NCI-H510A treated with DMSO at 0.1 percent for 48 hours (cell line): ENCODE results near the gene ACBD3.
A peak's percentile ranks its signal among the peaks of the same experiment; 100 is the strongest.

ENCODE experiments used
- DNase-seq: peaks from one replicate; lab custom pipeline; 2025; lab: John Stamatoyannopoulos, UW

ACBD3 gene

DNA sequence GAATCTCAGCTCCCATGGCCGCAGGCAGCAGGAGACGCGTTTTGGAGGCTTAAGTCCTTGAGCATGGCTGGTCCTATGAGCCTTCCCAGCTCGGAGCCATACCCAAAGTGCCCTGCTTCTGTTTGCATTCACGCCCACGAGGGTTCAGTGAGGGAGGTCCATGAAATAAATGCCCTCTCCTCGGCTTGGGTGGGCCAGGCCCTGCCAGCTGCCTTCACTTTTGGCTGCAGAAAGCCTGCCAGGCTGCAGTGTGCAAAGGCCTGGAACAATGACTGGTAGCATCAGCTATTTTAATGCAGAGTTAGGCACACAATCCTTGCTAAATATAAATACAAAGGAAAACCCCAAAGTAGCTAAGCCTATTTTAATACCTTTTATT, 74.7 kb downstream of the ACBD3 start:
- no peak for DNase-seq

DNA sequence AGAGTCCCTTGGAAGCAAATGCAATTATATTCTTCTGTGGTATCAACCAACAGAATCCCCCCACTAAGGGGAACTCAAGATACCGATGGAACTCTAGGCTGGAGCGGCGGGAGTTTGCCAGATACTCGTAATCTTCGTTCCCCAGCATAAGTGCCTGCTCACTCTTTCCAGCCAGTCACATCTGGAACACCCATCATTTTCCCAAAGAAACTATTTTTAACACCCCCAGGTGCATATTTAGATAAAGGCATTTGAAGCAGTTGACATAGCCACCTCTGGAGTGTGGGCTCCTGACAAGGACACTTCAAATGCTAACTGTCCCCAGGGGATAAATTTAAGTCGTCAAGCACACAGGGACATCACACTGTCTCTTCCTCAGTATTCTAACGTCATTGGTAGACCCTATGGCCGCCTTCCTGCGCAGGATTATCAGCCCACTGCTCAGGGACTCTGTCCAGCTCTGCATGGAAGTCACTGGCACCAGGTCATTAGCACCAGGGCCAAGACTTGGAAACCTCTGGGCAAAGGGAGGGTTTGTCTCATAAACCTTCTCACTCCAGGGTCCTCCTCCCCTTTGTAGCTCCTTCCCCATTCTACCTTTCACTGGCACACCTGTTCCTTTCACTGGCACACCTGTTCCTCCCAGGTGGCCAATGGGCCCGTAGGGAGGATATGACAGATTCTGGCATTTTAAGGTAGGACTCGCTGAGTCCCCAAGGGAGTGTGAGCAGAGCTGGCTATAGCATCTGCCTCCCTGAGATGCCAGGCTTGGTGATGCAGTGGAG, 75.3 kb downstream of the ACBD3 start:
- DNase-seq: peak; percentile 13

DNA sequence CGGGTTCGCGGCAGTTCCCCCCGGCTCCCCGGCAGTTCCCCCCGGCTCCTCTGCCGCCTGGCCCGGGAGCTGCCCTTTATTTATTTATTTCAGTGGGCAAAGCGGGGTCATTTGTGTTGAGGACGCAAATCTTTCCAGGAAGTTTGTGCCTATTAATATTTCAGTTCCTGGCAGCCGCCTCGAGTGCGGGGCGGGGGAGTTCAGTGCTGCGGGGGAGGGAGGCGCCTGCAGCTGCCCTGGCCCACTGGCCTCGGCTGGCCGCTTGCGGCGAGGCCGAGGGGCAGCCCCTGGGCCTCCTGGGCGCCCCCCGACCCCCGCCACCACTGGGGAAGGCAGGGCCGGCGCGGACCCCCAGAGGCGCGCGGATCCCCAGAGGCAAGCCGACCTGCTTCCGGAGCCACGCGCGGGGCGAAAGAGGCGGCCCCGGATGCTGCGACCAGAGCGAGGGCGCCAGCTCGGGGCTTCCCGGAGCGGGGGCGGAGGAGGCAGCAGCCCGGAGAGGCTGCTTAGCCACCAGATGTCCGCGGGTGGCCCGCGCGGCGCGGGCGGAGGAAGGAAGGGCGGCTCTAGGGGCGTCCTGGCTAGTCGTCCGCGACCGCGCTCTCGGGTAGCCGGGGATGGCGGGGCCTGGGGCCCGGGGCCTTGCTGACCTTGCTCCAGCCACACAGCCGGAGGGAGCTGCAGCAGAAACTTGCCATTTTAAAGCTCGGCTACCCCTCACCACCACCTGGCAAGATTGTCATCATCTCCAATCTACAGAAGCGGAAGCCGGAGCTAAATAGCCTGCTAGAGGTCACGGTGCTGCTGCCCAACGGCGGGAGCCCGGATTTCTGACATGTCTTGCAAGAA, 76.1 kb downstream of the ACBD3 start:
- peak; percentile 55 for DNase-seq

DNA sequence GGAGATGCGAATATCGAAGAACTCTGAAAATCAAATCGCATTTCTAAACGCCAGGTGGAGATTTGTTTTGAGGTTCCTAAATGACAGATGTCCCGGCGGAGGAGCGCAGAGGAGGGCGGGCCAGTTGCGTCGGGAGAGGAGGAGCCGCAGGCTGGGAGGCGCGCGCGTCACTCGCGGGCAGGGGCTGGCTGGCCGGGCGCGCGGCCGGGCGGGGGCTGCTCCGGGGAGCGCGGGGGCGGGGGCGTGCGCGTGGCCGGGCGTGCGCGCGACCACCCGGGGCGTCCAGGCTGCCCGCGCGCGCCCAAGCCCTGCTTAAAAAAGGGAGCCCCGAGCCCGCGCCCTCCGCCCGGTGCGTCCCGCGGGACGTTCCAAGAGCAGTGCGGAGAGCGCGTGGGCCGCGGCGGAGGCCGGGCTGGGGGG, 76.7 kb downstream of the ACBD3 start:
- DNase-seq: peak; percentile 75

DNA sequence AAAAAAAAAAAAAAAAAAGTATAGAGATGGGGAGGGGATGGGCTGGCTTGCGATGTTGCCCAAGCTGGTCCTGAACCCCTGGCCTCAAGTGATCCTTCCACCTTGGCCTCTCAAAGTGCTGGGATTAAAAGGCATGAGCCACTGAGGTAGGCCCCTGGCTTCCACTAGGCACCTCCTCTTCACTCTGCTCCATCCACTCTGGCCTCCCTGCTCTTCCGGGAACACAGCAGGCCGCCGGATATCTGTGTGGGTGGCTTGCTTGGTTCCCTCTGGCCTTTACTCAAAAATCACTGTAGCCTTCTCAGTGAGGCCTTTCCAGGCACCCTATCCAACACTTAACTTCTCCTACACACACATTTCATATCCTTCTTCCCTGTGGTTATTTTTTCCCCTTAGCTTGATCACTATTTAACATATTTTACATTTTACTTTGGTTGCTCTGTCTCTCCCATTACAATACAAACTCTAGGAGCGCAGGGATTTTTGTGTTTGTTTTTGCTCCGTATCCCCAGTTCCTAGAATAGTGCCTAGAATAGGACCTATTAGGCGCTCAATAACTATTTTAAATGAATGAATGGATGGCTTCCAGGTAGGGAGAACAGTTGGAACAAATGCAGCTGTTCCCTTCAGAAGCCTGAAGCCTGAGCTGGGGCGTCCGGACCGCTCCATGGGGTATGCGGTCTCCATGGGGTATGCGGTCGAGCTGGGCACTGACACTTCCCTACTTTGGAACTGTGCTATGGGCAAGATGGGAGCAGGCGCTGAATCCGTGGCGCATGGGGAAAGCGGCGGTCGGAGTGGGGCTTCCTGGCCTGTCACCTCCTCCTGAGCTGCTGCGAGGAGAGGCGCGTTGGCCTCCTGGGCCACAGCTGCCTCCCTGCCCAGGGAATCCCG, 77.4 kb downstream of the ACBD3 start:
- DNase-seq: peak; percentile 16

DNA sequence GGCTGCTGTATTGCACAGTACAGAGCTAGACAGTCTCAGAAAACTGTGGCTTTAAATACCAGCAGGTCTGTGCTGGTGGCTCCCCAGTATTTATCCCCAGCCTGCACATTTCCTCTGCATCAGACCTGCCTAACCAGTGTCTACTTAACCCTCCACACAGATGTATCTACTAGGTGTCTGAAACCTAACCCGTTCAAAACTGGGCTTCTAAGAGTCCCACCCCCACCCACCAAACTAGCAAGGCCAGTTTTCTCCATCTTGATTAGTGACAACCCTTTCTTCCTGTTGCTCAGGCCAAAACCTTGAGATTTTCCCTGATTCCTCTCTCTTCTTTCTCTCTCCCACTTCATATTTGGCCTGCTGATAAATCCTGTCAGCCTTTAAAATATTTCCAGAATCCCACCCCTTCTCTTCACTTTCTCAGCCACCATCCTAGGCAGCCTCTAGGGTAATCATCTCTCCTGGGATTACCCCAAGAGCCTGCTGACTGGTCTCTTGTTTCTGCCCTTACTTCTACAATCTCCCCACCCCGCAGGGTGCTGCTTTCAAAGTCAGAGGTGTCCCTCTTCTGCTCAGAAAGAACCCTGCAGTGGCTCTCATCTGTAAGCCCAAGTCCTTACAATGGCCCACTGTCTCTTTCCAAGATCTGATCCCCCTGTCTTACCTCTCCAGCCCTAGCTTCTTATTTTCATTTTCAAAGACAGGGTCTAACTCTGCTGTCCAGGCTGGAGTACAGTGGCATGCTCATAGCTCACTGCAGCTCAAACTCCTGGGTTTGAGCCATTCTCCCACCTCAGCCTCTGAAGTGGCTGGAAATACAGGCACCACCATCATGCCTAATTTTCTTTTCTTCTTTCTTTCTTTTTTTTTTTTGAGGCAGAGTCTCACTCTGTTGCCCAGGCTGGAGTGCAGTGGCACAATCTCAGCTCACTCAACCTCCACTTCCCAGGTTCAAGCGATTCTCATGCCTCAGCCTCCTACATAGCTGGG, 78.8 kb downstream of the ACBD3 start:
- no peak for DNase-seq

DNA sequence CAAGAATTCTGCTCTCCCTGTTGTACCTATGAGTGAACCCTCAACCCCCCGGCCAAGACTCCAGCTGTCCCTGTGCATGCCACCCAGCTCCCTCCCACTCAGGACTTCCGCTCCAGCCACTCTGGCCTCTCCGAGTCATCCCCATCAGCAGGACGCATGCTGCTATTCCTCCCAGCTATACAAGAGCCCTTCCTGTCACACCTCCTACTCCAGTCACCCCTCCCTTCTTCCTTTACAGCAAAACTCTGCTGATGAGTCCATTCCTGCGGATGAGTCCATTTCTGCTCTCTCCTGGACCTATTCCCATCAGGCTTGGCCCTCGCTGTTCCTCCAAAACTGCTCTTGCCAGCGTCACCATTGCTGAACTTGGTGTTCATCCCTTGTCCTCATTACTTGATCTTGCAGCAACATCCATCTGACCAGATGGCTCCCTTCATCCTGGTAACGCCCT, 81.8 kb downstream of the ACBD3 start:
- peak; percentile 41 for DNase-seq

DNA sequence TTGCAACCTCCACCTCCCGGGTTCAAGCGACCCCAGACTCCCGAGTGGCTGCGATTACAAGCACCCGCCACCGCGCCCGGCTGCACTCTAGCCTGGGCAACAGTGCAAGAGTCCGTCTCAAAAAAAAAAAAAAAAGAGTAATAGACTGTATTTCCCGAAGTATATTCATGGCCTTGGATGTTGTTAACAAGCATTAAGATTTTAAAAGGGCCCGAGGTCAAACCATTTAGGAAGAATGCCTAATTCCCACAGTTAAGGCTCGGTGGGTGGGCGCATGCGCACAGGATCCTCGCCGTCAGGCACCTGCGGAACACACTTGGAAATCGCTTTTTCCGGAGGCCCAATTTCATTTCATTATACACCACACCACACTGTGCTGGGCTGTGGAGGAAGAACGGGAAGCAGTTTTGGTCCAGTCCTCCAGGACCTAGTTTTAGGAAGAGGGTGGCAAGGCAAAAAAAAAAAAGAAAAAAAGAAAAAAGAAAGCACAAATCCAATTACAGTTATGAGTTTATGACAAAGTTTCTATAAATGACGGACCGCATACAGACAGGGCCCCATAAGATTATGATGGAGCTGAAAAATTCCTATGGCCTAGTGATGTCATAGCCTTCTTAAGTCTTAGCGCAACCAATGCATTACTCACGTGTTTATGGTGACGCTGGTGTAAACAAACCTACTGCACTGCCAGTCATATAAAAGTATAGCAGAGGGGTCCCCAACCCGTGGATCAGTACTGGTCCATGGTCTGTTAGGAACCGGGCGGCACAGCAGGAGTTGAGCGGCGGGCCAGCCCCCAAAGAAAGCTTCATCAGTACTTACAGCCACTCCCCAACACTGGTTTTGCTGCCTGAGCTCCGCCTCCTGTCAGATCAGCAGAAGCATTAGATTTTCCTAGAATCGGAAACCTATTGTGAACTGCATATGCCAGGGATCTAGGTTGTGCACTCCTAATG, 85.8 kb downstream of the ACBD3 start:
- peak; percentile 48 for DNase-seq

DNA sequence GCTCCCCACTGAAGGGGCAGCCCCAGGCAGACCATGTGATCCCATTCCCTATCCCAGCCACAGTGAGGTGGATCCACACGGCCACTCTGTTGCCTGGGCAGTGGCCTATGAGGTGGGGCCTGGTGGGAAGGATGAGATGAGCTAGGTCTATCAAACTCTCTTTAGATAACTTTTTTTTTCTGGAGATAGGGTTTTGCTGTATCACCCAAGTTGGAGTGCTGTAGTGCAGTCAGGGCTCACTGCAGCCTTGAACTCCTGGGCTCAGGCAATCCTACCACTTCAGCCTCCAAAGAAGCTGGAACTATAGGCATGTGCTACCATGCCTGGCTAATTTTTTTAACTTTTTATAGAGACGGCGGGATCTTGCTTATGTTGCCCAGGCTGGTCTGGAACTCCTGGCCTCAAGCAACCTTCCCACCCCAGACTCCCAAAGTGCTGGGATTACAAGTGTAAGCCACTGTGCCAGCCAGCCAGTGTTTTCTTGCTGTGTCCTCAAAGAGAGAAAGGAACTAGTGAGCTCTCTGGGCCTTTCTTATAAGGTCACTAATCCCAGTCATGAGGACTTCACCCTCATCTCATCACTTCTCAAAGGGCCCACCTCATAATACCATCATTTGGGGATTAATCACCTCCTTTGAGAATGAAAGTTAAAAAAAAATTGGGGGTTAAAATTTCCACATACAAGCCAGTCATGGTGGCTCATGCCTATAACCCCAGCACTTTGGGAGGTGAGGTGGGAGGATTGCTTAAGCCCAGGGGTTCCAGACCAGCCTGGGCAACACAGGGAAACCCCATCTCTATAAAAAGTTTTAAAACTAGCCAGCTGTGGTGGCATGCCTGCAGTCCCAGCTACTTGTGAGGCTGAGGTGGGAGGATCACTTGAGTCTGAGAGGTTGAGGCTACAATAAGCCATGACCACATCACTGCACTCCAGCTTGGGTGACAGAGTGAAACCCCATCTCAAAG, 87.4 kb downstream of the ACBD3 start:
- no peak for DNase-seq

DNA sequence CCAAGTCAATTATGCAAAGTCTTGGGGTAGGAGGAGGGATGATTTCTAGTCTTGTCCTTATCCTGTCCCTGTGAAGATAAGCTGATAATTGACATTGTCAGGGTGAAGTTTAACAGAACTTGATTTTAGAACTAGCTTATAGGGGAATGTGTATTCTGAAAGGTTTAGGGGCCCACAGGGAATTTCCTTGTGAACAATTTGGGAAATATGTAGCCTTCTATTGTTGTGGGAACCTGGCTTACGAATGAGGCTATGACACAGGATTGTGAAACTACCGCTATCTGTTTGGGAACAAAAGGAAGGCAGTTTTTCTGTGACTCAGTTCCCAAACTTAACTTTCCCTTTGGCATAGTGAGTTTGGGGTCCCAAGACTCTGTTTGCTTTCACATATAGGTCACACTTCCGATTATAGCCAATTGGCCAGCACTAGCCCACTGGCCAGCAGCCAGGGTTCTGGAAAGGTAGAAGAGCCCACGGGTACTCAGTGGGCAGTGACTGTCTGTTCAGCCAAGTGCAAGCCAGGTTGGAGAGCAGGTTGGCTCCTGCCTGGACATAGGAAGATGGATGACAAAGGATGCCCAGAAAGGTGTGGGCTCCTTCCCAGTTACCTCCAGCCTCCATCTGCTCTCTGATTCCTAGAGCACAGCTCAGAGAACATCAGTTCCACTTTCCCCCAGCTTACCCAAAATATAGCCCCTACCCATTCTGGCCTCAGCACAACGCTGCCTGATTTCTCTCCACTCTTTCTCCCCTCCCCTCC, 88.5 kb downstream of the ACBD3 start:
- no peak for DNase-seq

DNA sequence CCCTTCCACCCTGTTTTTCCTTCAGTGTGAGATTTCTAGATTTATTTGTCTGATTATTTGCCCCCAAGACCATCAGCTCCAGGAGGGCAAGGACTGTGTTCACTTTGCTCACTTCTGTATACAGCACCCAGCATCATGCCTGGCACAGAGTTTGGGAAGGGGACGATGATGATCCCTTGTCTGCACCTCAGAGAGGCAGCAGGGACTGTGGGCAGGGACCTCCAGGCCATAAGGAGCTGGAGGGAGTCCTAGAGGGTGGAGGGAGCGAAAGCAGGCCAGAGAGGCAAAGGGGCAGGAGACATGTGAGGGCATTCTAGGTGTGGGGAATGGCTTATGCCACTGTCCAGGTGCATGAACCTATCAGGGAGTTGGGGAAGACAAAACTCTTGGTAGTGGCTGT, 91.3 kb downstream of the ACBD3 start:
- no peak for DNase-seq
